ENCODE data around the gene IL22RA2. TPM values are rescaled to one million over a fixed set of nuclear protein-coding genes. Genes with fewer than 3 reads are reported as not detected.

The IL22RA2 gene
- total RNA-seq, 1 donor from 2014 or later, result not detected

DNA sequence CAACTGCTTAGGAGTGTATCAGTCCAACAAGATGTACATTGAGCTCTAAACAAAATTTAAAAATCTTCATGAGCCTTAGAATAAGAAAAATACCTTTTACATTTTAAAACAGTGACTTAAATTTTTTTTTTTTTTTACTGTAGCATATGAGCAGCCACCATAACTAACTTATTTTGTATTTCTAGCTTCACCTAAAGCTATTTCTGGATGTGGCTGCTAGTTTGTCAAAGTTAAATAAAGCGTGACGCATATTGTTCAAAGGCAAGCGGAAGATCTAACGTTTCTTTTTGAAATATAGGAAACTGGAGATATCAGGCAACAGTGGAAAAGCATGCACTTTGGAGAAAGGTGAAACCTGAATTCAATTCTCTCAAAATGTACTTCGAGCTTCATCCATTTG is 3.3 kb upstream of the IL22RA2 start:
- intact Hi-C loops (cut with DNase I), result no loop called here
- H3K4me3 ChIP-seq, result no peak overlapping the region
- DNase-seq, result no peak
- H3K27ac ChIP-seq, result no peak overlapping the region
- peaks cover 2% of the 10 kb centered on the region for H3K9me3 ChIP-seq
- no peaks in the 10 kb centered on the region for H3K27me3 ChIP-seq
- no peak for ATAC-seq
- TF ChIP-seq, protein P1, sequence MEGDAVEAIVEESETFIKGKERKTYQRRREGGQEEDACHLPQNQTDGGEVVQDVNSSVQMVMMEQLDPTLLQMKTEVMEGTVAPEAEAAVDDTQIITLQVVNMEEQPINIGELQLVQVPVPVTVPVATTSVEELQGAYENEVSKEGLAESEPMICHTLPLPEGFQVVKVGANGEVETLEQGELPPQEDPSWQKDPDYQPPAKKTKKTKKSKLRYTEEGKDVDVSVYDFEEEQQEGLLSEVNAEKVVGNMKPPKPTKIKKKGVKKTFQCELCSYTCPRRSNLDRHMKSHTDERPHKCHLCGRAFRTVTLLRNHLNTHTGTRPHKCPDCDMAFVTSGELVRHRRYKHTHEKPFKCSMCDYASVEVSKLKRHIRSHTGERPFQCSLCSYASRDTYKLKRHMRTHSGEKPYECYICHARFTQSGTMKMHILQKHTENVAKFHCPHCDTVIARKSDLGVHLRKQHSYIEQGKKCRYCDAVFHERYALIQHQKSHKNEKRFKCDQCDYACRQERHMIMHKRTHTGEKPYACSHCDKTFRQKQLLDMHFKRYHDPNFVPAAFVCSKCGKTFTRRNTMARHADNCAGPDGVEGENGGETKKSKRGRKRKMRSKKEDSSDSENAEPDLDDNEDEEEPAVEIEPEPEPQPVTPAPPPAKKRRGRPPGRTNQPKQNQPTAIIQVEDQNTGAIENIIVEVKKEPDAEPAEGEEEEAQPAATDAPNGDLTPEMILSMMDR (IDR thresholded peaks at IDR 0.05), result no peak
- no peaks in the 10 kb centered on the region for H3K36me3 ChIP-seq
- no peaks in the 10 kb centered on the region for H3K4me1 ChIP-seq

DNA sequence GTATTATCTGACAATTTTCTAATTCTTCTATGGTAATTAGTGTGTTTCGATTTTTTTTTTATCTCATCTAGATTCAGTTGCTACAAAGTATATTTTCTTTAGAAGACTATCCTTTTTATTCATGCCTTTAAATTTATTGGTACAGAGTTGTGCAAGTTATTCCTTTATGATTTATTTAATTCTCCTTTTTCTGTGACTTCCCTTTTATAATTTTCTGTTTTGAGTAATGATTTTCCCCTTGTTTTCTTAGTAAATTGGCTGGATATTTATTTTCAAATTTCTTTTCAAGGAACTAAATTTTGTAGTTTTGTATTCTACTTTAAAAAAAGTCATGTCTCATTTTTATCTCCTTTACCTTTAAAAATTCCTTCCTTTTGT is 2.4 kb upstream of the IL22RA2 start:
- no peak overlapping the region for H3K27ac ChIP-seq
- H3K36me3 ChIP-seq, result no peaks in the 10 kb centered on the region
- intact Hi-C loops (cut with DNase I), result no loop called here
- no peaks in the 10 kb centered on the region for H3K9me3 ChIP-seq
- H3K4me1 ChIP-seq, result no peaks in the 10 kb centered on the region
- no peak overlapping the region for H3K4me3 ChIP-seq
- TF ChIP-seq, protein P1 (IDR thresholded peaks at IDR 0.05), result no peak
- no peaks in the 10 kb centered on the region for H3K27me3 ChIP-seq
- DNase-seq, result no peak
- ATAC-seq, result no peak

DNA sequence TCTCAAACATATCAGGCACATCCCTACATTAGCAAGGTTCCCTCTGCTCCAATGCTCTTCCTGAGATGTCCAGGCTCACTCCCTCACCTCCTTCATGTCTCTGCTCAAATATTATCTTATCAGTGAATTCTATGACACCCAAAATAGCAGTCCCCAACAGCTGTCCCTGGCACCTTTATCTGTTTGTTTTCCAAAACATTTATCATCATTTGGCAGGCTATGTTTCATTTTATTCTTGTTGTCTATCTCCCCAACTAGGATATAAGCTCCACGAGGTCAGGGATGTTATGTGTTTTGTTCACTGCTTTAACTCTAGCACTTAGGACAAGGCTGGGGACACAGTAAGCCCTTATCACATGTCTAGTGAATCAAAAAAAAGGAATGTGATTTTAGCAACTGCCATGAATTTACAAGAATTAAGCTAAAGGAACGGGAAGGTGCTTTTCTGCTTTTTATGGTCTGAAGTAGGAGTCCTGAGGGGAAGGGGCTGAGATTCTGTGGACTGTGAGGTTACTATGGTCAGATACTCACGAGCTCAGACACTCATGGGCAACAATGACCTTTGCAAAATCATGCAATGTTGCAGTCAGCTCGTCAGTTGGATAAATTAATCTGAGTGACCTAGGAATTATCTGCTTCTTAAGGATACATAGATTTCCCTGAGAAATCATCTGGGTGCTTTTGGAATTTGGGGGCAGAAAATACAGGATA is 1.9 kb upstream of the IL22RA2 start:
- no peaks in the 10 kb centered on the region for H3K9me3 ChIP-seq
- no peaks in the 10 kb centered on the region for H3K27me3 ChIP-seq
- H3K36me3 ChIP-seq, result no peaks in the 10 kb centered on the region
- TF ChIP-seq, protein P1 (IDR thresholded peaks at IDR 0.05), result no peak
- DNase-seq, result no peak
- no peak for ATAC-seq
- no peaks in the 10 kb centered on the region for H3K4me1 ChIP-seq
- H3K4me3 ChIP-seq, result no peak overlapping the region
- intact Hi-C loops (cut with DNase I), result no loop called here
- no peak overlapping the region for H3K27ac ChIP-seq

DNA sequence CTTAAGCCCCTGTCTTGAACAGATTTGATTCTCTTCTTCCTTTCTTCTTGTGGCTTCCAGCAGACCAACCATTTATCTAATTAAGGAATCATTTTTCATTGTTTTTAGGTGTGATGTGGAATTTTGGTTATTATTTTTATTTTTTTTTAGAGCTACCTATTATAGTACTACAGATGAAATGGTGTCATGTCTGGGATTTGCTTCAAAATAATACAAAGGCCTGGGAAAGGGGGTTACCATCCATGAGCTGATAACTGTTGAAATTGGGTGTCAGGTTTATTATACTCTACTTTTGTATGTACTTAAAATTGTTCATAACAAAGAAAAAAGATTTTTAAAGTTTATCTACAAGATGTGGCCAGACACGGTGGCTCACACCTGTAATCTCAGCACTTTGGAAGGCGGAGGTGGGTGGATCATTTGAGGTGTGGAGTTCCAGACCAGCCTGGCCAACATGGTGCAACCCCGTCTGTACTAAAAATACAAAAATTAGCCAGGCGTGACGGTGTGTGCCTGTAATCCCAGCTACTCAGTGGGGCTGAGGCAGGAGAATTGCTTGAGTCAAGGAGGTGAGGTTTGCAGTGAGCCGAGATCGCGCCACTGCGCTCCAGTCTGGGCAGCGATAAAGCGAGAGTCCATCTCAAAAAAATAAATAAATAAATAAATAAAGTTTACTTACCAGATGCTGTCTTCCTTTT is 561 bp downstream of the IL22RA2 start:
- Histone ChIP-seq H3K27me3 (no peaks in the 10 kb centered on the region), H3K4me1 (no peaks in the 10 kb centered on the region), H3K27ac (no peak overlapping the region), H3K9me3 (no peaks in the 10 kb centered on the region), H3K4me3 (no peak overlapping the region), H3K36me3 (no peaks in the 10 kb centered on the region)
- DNase-seq (no peak), ATAC-seq (no peak)
- TF ChIP-seq, protein P1 (IDR thresholded peaks at IDR 0.05), result no peak
- intact Hi-C loops (cut with DNase I), result no loop called here

DNA sequence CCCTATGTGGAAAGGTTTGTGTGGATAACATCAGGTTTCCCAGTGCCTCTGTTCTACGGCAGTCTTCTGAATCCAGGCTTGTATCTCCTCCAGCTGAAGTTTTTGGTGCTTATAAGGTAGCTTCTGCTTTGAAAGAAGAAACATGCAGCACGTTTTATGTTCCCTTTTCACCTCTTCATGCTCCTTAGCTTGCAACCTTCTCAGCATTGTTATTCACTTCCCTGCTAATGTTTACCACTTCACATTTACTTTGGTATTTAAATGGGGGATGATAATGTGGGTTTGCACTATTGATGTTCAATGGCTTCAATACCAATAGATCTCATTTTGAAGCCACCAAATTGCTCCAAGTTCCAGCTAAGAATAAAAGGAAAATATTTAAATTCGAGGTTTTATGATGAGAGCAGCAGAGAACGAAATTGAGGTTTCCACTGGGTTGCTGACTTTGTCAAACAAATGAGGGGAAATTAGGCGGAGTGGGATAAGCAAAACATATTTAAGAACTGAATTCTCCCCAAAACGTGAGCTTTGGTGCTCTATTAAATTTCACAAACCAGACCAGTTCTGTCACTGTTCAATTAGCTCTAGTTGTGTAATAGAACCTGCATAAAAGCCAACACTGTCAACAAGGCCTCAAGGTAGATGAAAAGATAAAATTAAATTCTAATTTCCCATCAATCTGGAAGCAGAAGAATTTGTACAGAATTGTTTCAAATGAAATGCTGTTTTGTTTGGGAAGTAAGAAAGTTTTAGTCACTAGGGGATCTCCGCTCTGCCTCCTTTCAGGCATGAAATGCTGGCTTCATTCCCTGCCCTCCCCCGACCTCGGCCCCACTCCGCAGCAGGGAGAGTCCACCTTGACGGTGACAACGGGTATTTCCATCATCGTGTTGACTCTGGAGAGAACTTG is 1.4 kb downstream of the IL22RA2 start:
- intact Hi-C loops (cut with DNase I), result no loop called here
- Histone ChIP-seq H3K9me3 (no peaks in the 10 kb centered on the region), H3K27me3 (no peaks in the 10 kb centered on the region), H3K4me3 (no peak overlapping the region), H3K4me1 (no peaks in the 10 kb centered on the region), H3K36me3 (no peaks in the 10 kb centered on the region), H3K27ac (no peak overlapping the region)
- TF ChIP-seq, protein P1 (IDR thresholded peaks at IDR 0.05), result no peak
- ATAC-seq (no peak), DNase-seq (no peak)

Data from upper lobe of right lung (tissue), 1 donor.